ENCODE results near the gene KIF2C.
A peak's percentile ranks its signal among the peaks of the same experiment; 100 is the strongest.
"Not testable (repeated sequence)": the region's sequence is repeated elsewhere in the genome, so short reads cannot be mapped to it uniquely, and the experiment has no call there.

KIF2C gene

DNA sequence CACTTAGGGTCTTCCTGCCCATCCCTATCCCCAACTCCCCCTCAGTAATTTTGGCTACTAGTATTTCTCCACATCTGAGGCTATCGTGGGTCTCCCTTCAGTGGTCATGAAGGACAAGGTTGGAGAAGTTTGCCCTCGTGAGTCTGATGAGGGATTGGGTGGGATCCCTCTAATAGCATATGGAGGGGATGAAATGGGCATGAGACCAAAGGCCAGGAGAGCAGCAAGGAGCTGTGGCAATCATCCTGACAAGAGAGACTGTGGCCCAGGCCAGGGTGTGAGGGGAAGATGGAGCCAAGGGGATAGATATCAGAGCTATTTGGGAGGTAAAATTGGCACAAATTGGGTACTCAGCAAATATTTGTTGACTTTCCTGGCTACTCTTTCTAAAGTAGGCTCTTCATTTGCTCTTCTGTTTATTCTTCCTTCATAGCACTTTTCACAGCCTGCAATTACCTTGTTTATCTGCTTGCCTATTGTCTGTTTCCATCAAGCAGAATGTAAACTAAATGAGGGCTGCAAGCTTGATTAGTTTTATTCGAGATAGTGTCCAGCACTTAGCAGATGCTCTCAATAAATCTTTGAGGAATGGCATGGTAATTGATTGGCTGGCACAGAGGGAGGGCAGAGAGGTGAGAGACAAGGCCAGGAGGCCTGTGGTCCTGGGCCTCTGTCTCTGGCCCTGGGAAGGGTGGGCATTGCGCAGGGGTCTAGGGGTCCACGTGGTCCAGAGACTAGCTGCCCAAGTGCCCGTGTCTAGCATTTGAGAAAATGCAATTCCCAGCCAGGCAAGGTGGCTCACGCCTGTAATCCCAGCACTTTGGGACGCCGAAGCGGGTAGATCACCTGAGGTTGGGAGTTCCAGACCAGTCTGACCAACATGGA, 59.1 kb downstream of the KIF2C start:
- no peak for DNase-seq (ENCODE audit: low spot score)

DNA sequence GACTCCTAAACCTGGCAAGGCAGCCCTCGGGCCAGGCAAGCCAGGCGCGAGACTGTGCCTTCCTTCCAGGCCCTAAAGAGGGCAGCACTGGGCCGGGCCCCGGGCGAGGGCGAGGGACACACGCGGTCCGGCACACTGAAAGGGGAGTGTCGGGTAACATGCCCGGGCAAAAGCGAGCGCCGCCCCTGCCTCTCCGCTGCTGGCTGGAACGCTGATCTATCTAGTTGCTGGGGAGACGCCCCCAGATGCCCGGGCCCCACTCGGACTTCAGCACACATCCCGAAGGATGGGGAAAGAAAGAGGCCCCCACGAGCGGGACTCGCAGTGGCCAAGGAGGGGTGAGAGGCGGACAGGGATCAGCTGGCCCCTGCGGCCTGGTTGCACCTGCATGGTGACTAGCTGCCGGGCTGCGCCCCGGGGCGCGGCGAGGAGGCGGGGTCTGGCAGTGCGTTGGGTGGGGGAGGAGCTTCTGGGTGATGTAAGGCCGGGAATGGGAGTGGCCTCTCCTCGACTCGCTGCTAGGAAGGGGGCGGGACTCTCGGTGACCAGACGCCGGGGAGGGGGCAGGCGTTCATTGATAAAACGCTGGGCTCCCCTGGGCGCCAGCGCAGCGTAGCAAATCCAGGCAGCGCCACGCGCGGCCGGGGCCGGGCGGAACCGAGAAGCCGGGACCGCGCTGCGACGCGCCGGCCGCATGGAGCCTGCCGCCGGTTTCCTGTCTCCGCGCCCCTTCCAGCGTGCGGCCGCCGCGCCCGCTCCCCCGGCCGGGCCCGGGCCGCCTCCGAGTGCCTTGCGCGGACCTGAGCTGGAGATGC, 60.3 kb downstream of the KIF2C start, which contains the start of gene PLK3:
TSS of gene PLK3 (plus strand) at position 608 of the 815 bp plus-strand sequence. CDS start at position 695, 87 bp downstream.
- DNase-seq (ENCODE audit: low spot score), result peak; percentile 99

- DNase-seq (ENCODE audit: low spot score), result no peak
These were observed 62.1 kb downstream of the KIF2C start for GRCh38 chr1:44801491-44802305.

DNA sequence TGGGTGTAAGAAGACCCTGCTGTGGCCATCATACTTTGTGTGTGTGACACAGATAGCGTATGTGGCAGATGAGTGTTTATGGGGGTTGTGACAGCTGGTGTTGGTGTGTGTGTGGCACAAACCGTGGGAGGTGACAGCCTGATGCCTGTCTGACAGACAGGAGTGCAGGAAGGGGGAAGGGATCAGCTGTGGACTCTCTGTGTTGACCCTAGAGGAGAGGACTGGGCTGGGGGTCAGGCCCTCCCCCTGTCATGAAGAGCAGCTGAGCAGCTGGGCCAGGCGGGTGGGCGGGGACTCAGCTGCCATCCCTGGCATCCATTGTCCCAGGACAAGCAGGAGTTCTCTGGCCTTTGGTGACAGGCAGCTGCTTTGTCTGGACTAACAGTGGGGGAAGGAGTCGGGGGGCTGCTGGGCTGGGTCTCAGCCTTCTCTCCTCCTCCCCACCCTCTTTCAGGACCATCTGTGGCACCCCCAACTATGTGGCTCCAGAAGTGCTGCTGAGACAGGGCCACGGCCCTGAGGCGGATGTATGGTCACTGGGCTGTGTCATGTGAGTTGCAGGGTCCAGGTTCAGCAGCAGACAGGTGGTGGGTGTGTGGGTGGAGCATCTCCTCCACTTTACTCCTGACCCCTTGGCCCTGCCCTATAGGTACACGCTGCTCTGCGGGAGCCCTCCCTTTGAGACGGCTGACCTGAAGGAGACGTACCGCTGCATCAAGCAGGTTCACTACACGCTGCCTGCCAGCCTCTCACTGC, 62.8 kb downstream of the KIF2C start:
- no peak for DNase-seq (ENCODE audit: low spot score)

DNA sequence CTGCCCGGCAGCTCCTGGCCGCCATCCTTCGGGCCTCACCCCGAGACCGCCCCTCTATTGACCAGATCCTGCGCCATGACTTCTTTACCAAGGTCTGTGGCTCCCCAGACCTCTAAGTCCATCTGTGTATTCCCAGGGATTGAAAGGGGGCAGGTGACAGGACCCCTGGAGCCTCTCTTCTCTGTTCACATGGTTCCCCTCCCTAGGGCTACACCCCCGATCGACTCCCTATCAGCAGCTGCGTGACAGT, 63.4 kb downstream of the KIF2C start:
- DNase-seq (ENCODE audit: low spot score), result no peak

DNA sequence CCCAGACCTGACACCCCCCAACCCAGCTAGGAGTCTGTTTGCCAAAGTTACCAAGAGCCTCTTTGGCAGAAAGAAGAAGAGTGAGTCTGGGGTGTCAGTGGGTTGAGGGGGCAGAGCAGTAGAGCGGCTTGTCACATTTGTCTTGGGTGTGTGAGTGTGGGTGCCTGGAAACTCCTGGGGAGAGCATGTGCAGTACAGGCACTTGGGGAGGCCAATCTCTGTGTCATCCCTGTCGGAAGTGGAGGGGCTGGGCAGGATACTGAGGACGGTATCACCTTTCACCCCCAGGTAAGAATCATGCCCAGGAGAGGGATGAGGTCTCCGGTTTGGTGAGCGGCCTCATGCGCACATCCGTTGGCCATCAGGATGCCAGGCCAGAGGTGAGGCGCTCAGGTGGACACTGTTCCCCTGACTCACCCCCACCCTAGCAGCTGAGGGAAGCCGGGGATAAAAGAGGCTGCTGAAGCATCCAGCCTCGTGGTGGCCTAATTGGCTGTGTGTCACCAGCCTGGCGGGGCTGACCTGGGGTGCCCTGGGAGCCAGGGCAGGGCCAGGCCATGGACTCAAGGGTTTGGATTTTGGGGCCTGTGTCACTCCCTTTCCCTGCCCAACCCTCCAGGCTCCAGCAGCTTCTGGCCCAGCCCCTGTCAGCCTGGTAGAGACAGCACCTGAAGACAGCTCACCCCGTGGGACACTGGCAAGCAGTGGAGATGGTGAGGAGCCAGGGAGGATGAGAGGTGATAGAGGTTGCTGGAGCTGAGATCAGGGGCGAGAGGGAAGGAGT, 63.9 kb downstream of the KIF2C start:
- no peak for DNase-seq (ENCODE audit: low spot score)

- DNase-seq (ENCODE audit: low spot score), result no peak
These were observed 65.8 kb downstream of the KIF2C start for GRCh38 chr1:44805311-44806024.

- DNase-seq (ENCODE audit: low spot score), result no peak
These were observed 66.5 kb downstream of the KIF2C start for GRCh38 chr1:44806025-44806703.

DNA sequence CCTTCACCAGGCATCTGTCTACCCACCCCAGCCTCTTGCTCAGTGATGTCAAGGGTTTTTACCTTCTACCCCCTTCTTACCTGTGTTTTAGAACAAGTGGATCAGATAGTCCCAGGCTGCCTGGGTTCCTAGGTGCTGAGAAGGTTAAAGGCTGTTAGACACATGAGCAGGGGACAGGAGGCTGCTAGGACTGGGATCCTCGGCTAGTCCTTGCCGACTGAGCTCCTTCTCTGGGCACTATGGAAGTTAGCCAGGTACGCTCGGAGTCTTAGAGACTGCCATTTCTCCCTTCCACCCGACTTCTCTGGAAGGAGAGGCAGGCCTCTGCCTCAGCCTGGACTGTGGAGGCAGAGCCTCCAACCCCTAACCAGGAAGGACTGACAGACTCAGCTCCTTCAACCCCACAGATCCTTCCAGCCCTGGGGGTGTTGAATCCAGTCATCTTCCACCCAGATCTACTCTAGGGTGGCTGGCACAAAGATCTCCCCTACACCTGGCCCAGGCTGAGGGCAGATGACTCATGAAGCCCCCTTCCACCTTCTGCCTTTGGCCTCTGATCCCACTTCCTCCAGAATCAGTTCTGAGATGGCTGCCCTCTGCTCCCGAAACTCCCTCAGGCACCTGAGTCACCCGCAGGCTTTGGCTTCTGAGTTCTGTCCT, 67.2 kb downstream of the KIF2C start, which contains the start of gene DYNLT4:
TSS of gene DYNLT4 (minus strand) at position 648 of the 660 bp plus-strand sequence. CDS start 683 bp downstream, outside the sequence.
- DNase-seq (ENCODE audit: low spot score), result no peak

GRCh38 chr1:44807364-44808062, 67.9 kb downstream of the KIF2C start:
- DNase-seq (ENCODE audit: low spot score), result peak; percentile 93

- DNase-seq (ENCODE audit: low spot score), result peak; percentile 76
These were observed 68.7 kb downstream of the KIF2C start, which contains the start of gene BTBD19 for GRCh38 chr1:44808063-44808937. BTBD19 (plus strand) TSS chr1:44808523; CDS start chr1:44808821, 298 bp downstream.

DNA sequence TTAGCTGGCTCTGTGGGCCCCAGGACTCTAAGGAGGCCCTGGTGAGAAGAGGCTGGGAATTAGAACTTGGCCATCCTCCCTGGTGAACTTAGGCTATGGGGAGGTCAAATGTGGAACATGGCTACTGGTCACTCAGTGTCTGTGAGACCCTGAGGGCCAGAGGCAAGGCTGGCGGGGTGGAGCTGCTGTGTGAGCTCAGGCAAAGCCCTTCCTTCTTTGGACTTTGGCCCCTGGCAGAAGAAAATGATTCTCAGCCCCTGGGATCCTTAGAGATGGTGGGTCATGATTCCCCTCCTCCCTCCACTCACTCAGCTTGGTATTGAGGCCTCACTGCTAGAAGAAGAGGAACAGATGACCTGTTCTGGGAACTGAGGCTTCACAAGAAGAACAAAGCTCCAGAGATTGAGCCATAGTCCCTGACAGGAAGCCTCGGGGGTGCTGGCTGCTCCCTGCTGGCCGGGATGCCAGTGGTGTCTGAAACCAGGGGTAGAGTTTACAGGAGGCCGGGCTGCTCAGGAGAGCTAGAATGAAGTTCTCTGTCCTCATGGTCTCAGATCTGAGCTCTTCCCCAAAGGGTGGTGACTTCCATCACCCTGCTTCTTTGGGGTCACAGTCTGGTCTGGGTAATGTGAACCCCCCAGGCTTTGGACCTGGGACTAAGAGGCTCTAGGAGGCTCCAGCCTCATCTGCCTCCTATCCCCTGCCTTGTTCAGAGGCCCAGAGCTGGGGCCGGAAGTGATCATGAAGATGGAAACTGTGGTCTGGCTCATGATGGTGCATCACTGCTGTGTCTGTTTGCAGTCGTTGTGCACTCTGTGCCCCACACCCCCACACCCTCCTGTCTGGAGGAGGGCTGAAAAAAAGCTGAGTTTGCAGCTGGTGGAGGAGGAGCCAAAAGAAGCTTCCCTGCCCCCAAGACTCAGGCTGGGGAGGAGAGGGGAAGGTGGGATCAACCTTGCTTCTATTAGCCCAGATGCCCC, 69.6 kb downstream of the KIF2C start:
- peak; percentile 96 for DNase-seq (ENCODE audit: low spot score)

DNA sequence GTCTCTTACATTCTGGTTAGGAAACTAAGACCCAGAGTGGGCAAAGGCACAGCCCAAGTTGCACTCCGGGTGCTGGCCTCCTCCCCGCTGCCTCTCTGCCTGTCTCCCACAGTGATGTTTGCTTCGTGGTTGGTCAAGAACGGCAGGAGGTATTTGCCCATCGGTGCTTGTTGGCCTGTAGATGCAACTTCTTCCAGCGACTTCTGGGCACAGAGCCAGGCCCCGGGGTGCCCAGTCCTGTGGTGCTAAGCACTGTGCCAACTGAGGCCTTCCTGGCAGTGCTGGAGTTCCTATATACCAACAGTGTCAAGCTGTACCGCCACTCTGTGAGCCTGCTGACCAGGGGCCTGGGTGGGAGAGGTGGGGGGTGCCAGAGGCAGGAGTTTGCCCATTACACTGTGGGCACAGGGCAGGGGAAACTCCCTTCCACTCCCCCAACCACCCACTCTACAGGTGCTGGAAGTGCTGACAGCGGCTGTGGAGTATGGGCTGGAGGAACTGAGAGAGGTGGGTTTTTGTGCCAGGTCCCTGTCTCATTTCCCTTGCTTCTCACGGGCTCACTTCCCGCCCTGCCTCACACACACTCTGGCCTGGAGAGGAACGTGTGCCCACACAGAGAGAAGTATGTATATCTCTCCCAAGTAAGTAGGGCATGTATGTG, 70.6 kb downstream of the KIF2C start:
- peak; percentile 35 for DNase-seq (ENCODE audit: low spot score)

- not testable (repeated sequence) for DNase-seq (ENCODE audit: low spot score)
These were observed 71.1 kb downstream of the KIF2C start for GRCh38 chr1:44810762-44811105.

GRCh38 chr1:44811234-44811633, 71.6 kb downstream of the KIF2C start:
- no peak for DNase-seq (ENCODE audit: low spot score)

Measured in activated CD4-positive, alpha-beta T cell treated with anti-CD3 and anti-CD28 coated beads, Interleukin-2, Interleukin-4, amounts not matched to agents 100 ng/mL and 50 ng/mL, durations not matched to agents 16 hours and 8 hours (primary cell).